Mesenchymal stem cell (in vitro differentiated cells and primary cell): Measurements from ENCODE around the gene CSGALNACT2.
"Not testable (repeated sequence)": the region's sequence is repeated elsewhere in the genome, so short reads cannot be mapped to it uniquely, and the experiment has no call there.

Source experiments
- DNase-seq: peaks from one replicate; pipeline ENCODE4 v3.0.0-alpha.2; 2013
- H2AFZ ChIP-seq: one replicate; pipeline ENCODE4 v1.6.1; 2013; ENCODE audit warnings: low read depth, mild to moderate bottlenecking, control low read depth, inconsistent platforms, low read length, moderate library complexity
- H2AK5ac ChIP-seq: 2 replicates; pipeline ENCODE4 v1.6.1; 2013; ENCODE audit warnings: low read length, moderate library complexity, mild to moderate bottlenecking, inconsistent platforms; ENCODE audit not compliant: severe bottlenecking
- H2BK120ac ChIP-seq: one replicate; pipeline ENCODE4 v1.6.1; 2013; ENCODE audit warnings: low read depth, mild to moderate bottlenecking, inconsistent platforms, low read length, moderate library complexity
- H2BK12ac ChIP-seq, 2 experiments: one replicate each; pipeline ENCODE4 v1.6.1; 2013; ENCODE audit warnings: inconsistent platforms in 2 of 2, low read length in 2 of 2, mild to moderate bottlenecking in 2 of 2, moderate library complexity in 2 of 2, control low read depth in 1 of 2
- H2BK15ac ChIP-seq: one replicate; pipeline ENCODE4 v1.6.1; 2013; ENCODE audit warnings: mild to moderate bottlenecking, low read depth, inconsistent platforms; ENCODE audit not compliant: poor library complexity, severe bottlenecking
- H2BK5ac ChIP-seq: 2 replicates; pipeline ENCODE4 v1.6.1; 2013; ENCODE audit warnings: low read depth, mild to moderate bottlenecking, low read length, control low read depth, inconsistent platforms; ENCODE audit not compliant: poor library complexity, severe bottlenecking
- H3K14ac ChIP-seq, 2 experiments: one replicate each; pipeline ENCODE4 v1.6.1; 2013; ENCODE audit warnings: inconsistent platforms in 2 of 2, low read length in 2 of 2, control low read depth in 1 of 2, mild to moderate bottlenecking in 1 of 2, moderate library complexity in 1 of 2
- H3K18ac ChIP-seq, 2 experiments: one replicate each; pipeline ENCODE4 v1.6.1; 2013; ENCODE audit warnings: inconsistent platforms in 2 of 2, low read length in 2 of 2, control low read depth in 1 of 2, low read depth in 1 of 2, mild to moderate bottlenecking in 1 of 2
- H3K23ac ChIP-seq, 2 experiments: one replicate each; pipeline ENCODE4 v1.6.1; 2013; ENCODE audit warnings: inconsistent platforms in 2 of 2, low read length in 2 of 2, mild to moderate bottlenecking in 2 of 2, moderate library complexity in 2 of 2, control low read depth in 1 of 2
- H3K27ac ChIP-seq: 2 replicates; pipeline ENCODE4 v1.5.1; 2013; ENCODE audit warnings: mild to moderate bottlenecking, moderate library complexity, low read length, control low read depth, inconsistent platforms; ENCODE audit not compliant: poor library complexity, severe bottlenecking
- H3K27me3 ChIP-seq, 2 experiments: 2 replicates each; pipeline versions ENCODE4 v1.6.1 to v1.7.0; 2013; ENCODE audit warnings: low read length in 2 of 2, mild to moderate bottlenecking in 2 of 2, moderate library complexity in 2 of 2, control low read depth in 1 of 2, inconsistent platforms in 1 of 2; ENCODE audit not compliant: control insufficient read depth in 1 of 2, insufficient read depth in 1 of 2
- H3K36me3 ChIP-seq, 2 experiments: 2 replicates each; pipeline versions ENCODE4 v1.6.1 to v1.7.0; 2013; ENCODE audit warnings: low read length in 2 of 2, control low read depth in 1 of 2, inconsistent platforms in 1 of 2, low read depth in 1 of 2, mild to moderate bottlenecking in 1 of 2; ENCODE audit not compliant: insufficient read depth in 2 of 2, control insufficient read depth in 1 of 2
- H3K4ac ChIP-seq, 2 experiments: one replicate each; pipeline ENCODE4 v1.6.1; 2013; ENCODE audit warnings: inconsistent platforms in 2 of 2, low read length in 2 of 2, mild to moderate bottlenecking in 2 of 2, moderate library complexity in 2 of 2, control low read depth in 1 of 2, low read depth in 1 of 2
- H3K4me1 ChIP-seq: 2 replicates; pipeline ENCODE4 v1.6.1; 2013; ENCODE audit warnings: low read depth, low read length, control low read depth; ENCODE audit not compliant: control insufficient read depth, insufficient read depth
- H3K4me2 ChIP-seq: 2 replicates; pipeline ENCODE4 v1.6.1; 2013; ENCODE audit warnings: low read length, mild to moderate bottlenecking, inconsistent platforms; ENCODE audit not compliant: poor library complexity, severe bottlenecking
- H3K4me3 ChIP-seq, 2 experiments: 2 replicates each; pipeline versions ENCODE4 v1.5.1 to v1.7.0; 2013; ENCODE audit warnings: low read length in 2 of 2, mild to moderate bottlenecking in 2 of 2, control low read depth in 1 of 2, low read depth in 1 of 2; ENCODE audit not compliant: insufficient read depth in 1 of 2
- H3K79me1 ChIP-seq: replicated peaks from 2 replicates; pipeline ENCODE4 v1.6.1; 2013; ENCODE audit warnings: mild to moderate bottlenecking, control low read depth, low read length, inconsistent platforms; ENCODE audit not compliant: poor library complexity, severe bottlenecking
- H3K9ac ChIP-seq: 2 replicates; pipeline ENCODE4 v1.7.0; 2013; ENCODE audit warnings: mild to moderate bottlenecking, low read length, moderate library complexity
- H3K9me3 ChIP-seq: 2 replicates; pipeline ENCODE4 v1.7.0; 2013; ENCODE audit warnings: mild to moderate bottlenecking, low read length; ENCODE audit not compliant: control insufficient read depth
- H4K8ac ChIP-seq: one replicate; pipeline ENCODE4 v1.6.1; 2013; ENCODE audit warnings: inconsistent platforms, mild to moderate bottlenecking, low read length, moderate library complexity
- H4K91ac ChIP-seq: one replicate; pipeline ENCODE4 v1.6.1; 2013; ENCODE audit warnings: mild to moderate bottlenecking, low read length, inconsistent platforms
- WGBS: methylation state at CpG from one replicate; pipeline ENCODE4 v1.1.7; 2013; ENCODE audit warnings: mixed read lengths; 5-methylcytosine and 5-hydroxymethylcytosine counted together

CSGALNACT2 gene

DNA sequence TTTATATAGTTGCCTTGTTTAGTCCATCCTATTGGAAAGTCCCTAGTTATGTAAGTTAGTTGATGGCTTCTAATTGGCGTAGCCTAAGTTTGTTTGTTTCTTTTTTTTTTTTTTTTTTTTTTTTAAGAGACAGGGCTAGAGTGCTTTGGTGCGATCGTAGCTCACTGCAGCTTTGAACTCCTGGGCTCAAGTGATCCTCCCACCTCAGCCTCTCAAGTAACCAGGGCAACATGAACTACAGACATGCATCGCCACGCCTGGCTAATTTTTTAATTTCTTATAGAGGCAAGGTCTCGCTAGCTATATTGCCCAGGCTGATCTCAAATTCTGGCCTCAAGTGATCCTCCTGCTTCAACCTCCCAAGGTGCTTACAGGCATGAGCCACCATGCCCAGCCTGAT, 7.1 kb downstream of the CSGALNACT2 start:
- no peak overlapping the region for H3K4me3 ChIP-seq
- H3K79me1 ChIP-seq: peaks cover 3% of the 10 kb centered on the region
- no peak overlapping the region for H4K8ac ChIP-seq
- H3K4ac ChIP-seq: no peak overlapping the region
- H3K36me3 ChIP-seq: peaks cover 0 to 3% of the 10 kb centered on the region in 2 experiments
- peak overlapping the region; percentile 50 for H3K9ac ChIP-seq
- H3K27ac ChIP-seq: no peak overlapping the region
- no peak overlapping the region for H2AK5ac ChIP-seq
- H3K9me3 ChIP-seq: no peaks in the 10 kb centered on the region
- H2BK15ac ChIP-seq: no peak overlapping the region
- WGBS: 94% methylated on average over 6 of the region's 6 CpGs
- H3K23ac ChIP-seq: no peak overlapping the region
- H2BK5ac ChIP-seq: no peak overlapping the region
- H2AFZ ChIP-seq: no peak overlapping the region
- H3K4me2 ChIP-seq: no peak overlapping the region
- H3K18ac ChIP-seq: no peak overlapping the region
- H3K27me3 ChIP-seq: no peaks in the 10 kb centered on the region
- H2BK120ac ChIP-seq: no peak overlapping the region
- no peak overlapping the region for H2BK12ac ChIP-seq
- peaks cover 1% of the 10 kb centered on the region for H3K4me1 ChIP-seq
- H3K14ac ChIP-seq: peak overlapping the region in 1 of 2 experiments; percentile 74
- DNase-seq: no peak
- H4K91ac ChIP-seq: no peak overlapping the region

DNA sequence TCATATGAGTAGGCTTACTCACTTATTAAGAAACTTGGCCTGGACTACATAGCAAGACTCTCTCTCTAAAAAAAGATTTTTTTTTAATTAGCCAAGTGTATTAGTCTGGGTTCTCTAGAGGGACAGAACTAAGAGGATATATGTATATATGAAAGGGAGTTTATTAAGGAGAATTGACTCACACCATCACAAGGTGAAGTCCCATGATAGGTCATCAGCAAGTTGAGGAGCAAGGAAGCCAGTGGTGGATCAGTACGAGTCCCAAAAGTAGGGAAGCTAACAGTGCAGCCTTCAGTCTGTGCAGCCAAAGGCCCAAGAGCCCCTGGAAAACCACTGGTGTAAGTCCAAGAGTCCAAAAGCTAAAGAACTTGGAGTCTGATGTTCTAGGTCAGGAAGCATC, 7.7 kb downstream of the CSGALNACT2 start:
- not testable (repeated sequence) for H3K14ac ChIP-seq, H3K9ac ChIP-seq, H3K4me3 ChIP-seq, H4K8ac ChIP-seq, H4K91ac ChIP-seq, H3K18ac ChIP-seq, H3K36me3 ChIP-seq, H2AK5ac ChIP-seq, H2AFZ ChIP-seq, H3K23ac ChIP-seq, H3K4me1 ChIP-seq, H2BK120ac ChIP-seq, H3K9me3 ChIP-seq, H3K4me2 ChIP-seq, DNase-seq, H3K27ac ChIP-seq, H2BK5ac ChIP-seq, H2BK12ac ChIP-seq, H3K79me1 ChIP-seq, H2BK15ac ChIP-seq, H3K4ac ChIP-seq, H3K27me3 ChIP-seq
- 100% methylated on average over 1 of the region's 1 CpG for WGBS

DNA sequence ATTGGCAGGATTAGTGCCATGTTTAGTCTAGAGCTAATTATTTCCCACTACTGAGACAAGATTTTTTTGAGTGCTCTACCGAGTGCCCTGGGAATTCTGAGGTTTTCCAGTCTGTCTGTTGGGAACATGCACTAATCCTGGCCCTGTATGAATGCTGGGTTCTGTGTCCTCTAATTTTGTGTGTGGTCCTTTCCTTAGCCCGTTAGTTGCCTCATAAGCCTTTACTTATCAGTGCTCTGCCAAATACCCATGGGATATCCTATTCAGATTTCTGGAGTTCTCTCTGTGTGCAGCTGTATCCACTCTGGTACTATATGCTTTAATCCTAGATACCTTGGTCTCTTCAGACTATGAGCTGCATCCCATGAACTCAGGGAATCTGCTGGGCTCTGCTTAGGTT, 13.1 kb downstream of the CSGALNACT2 start:
- H3K27ac ChIP-seq: no peak overlapping the region
- H4K91ac ChIP-seq: no peak overlapping the region
- H2BK15ac ChIP-seq: no peak overlapping the region
- H3K14ac ChIP-seq: no peak overlapping the region
- WGBS: 45% methylated on average over 2 of the region's 2 CpGs
- no peak overlapping the region for H2AFZ ChIP-seq
- H3K4me3 ChIP-seq: no peak overlapping the region
- H3K4ac ChIP-seq: no peak overlapping the region
- peak; percentile 18 for DNase-seq
- no peak overlapping the region for H4K8ac ChIP-seq
- peaks cover 3% of the 10 kb centered on the region in 2 experiments for H3K36me3 ChIP-seq
- H3K4me2 ChIP-seq: no peak overlapping the region
- no peak overlapping the region for H2AK5ac ChIP-seq
- no peaks in the 10 kb centered on the region for H3K9me3 ChIP-seq
- peaks cover 1% of the 10 kb centered on the region for H3K4me1 ChIP-seq
- H3K23ac ChIP-seq: no peak overlapping the region
- H3K9ac ChIP-seq: peak overlapping the region; percentile 42
- no peaks in the 10 kb centered on the region for H3K27me3 ChIP-seq
- H2BK5ac ChIP-seq: no peak overlapping the region
- peaks cover 9% of the 10 kb centered on the region for H3K79me1 ChIP-seq
- no peak overlapping the region for H2BK12ac ChIP-seq
- H3K18ac ChIP-seq: no peak overlapping the region
- H2BK120ac ChIP-seq: no peak overlapping the region

DNA sequence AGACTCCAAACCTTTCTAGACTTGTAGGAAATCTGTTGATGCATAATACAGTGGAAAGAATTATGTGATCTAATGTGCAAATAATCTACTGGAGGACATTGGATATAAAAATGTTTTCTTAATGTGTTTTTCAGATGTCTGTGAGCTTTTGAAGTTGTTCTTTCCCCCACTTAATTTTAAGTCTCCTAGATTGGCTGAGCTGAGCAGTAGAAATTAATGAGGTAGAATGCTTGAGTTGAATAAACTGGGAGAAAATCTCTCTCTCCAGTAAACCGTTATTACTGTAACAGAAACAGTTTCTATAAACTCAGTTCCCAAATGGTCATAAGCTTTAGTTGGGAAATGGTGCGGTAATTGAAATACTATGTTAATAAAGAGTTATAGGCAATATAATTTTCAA, 15.7 kb downstream of the CSGALNACT2 start:
- H3K9ac ChIP-seq: no peak overlapping the region
- peaks cover 4% of the 10 kb centered on the region for H3K4me1 ChIP-seq
- H3K79me1 ChIP-seq: peaks cover 18% of the 10 kb centered on the region
- H3K4ac ChIP-seq: no peak overlapping the region
- no peak overlapping the region for H3K23ac ChIP-seq
- H3K4me3 ChIP-seq: no peak overlapping the region
- no peak overlapping the region for H4K8ac ChIP-seq
- no peak overlapping the region for H3K4me2 ChIP-seq
- H2AFZ ChIP-seq: no peak overlapping the region
- H3K9me3 ChIP-seq: no peaks in the 10 kb centered on the region
- H3K36me3 ChIP-seq: peaks cover 2 to 7% of the 10 kb centered on the region in 2 experiments
- no peak overlapping the region for H3K27ac ChIP-seq
- no peak overlapping the region for H4K91ac ChIP-seq
- no peak for DNase-seq
- no peak overlapping the region for H3K14ac ChIP-seq
- no peak overlapping the region for H3K18ac ChIP-seq
- no peaks in the 10 kb centered on the region for H3K27me3 ChIP-seq
- no peak overlapping the region for H2BK5ac ChIP-seq
- H2BK120ac ChIP-seq: no peak overlapping the region
- WGBS: no CpG with 5 or more reads among the region's 2 CpGs
- no peak overlapping the region for H2AK5ac ChIP-seq
- no peak overlapping the region for H2BK12ac ChIP-seq
- no peak overlapping the region for H2BK15ac ChIP-seq
